ENCODE data around the gene EIF6.
A peak's percentile ranks its signal among the peaks of the same experiment; 100 is the strongest.
"Not testable (repeated sequence)": the region's sequence is repeated elsewhere in the genome, so short reads cannot be mapped to it uniquely, and the experiment has no call there.

Gene EIF6

GRCh38 chr20:35277531-35278395 lies 6.8 kb downstream of the EIF6 start, which contains the start of gene MMP24OS:
Gene MMP24OS (minus strand): TSS chr20:35278122. CDS start chr20:35277929, 193 bp downstream.
- peak; percentile 94 for DNase-seq (ENCODE audit: low spot score)

DNA sequence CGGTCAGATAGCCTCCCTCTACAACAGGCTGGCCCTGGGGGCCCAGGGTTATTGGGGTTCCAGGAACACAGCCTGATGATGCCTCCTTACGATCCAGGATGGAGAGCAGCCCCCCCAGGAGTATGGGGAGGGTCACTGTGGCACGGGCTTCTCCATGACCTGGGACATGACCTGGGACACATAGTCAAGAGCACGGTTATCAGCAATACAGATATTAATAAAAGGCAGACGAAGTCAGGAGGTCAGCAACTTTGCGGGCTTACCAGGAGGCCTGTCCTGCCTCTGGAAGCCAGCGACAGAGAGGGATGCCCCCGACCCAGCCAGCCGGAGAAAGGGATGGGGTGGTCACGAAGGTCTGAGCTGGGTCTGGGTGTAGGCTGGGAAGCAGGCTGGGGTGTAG lies 7.4 kb downstream of the EIF6 start:
- no peak for DNase-seq (ENCODE audit: low spot score)

DNA sequence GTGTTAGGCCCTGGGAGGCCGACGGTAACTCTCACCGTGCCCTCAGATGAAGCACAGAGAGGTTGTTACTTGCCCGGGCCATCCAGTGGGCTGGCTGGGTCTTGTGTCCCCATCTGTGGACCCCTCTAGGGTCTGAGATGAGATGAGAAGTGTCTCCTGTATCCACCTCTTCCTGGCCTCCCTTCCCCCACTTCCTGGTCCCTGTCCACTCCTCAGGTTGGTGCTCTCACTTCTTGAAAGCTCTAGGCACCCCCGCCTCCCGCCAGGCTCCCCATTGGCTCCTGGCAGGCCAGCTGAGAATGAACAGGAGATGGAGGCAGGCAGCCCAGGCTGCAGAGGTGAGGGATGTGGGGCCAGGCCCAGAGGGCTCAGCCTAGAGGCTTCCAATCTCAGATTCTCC lies 8.2 kb downstream of the EIF6 start:
- DNase-seq (ENCODE audit: low spot score), result no peak

DNA sequence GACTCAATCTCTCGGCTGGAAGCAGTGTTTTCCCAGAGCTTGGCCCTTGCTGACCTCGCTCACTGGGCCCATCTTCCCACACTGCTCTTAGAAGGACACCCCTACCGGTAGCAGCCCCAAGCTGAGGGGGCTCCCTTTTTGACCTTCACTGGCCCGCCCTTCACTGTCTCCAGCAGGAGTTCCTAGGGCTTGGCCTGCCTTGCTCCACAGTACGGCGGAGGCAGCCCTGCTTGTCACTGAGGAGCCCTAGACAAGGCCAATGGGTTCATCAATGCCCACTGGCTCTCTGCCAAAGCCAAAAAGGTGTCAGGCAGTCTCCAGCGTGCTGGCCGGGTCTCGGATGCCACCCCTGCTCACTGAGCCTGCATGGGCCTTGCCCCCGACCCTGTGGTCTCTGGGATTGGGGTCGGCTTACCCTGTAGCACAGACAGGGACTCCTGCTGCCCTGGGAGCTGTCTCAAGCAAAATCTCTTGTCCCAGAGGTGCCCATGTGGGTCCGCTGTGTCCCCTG lies 8.8 kb downstream of the EIF6 start:
- DNase-seq (ENCODE audit: low spot score), result no peak

- no peak for DNase-seq (ENCODE audit: low spot score)
Measured at GRCh38 chr20:35274172-35275092, 10.1 kb downstream of the EIF6 start.

DNA sequence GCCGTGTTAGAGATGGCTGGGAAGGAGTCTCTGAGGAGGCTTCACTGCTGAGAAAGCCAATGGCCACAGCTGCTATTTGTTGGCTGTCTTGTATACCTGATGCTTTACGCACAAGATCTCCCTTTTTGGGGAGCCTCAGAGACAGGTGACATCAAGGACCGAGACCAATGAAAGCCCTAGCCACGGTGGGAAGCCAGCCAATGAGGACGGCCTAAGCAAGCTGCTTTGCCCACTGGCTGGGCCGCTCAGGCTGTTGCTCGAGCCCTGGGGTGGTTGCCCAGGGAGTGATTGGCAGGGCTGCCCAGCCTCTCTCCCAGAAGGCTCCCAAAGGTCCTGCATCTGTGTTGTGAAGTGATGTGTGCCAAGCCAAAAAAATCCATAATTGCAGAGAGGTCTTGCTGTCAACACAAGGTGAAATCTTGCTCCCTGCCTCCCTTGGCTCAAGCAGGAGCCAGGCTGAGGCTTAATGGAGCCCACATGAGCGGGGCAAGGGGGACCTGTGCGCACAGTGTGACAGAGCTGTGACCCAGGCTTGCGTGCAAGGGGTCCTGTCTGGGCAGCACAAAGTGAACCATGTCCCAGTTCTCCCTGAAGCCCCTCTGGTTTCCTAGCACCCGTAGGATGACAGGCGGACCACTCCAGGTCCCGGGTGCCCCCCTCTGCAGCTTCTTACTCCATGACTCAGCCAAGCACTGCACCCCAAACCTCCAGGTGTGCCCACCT lies 11.0 kb downstream of the EIF6 start:
- no peak for DNase-seq (ENCODE audit: low spot score)

GRCh38 chr20:35271904-35272303 lies 12.7 kb downstream of the EIF6 start:
- no peak for DNase-seq (ENCODE audit: low spot score)

DNA sequence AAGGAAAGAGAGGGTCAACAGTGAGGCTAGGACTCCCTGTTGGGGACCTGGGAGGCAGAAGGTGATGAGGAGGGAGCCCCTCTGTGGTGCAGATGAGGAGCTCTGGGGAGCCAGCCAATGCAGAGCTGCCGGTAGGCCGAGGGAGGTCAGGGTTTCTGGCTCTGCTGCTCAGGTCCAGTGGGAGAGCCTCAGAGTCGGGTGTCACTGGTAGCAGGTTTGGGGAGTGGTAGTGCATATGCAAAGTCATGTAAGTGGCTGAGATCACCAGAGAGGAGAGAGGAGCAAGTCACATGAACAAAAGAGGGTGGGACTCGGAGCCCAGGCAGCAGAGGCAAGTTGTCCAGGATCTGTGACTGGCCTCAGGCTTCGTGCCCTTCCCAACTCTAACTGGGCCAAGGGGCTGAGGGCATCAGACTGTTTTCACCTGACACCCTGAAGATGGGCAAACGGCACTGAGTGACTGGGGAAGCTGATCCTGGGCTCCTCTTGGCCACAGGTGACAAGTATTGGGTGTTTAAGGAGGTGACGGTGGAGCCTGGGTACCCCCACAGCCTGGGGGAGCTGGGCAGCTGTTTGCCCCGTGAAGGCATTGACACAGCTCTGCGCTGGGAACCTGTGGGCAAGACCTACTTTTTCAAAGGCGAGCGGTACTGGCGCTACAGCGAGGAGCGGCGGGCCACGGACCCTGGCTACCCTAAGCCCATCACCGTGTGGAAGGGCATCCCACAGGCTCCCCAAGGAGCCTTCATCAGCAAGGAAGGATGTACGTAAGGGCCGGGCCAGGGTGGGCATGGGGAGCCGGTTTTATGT lies 13.3 kb downstream of the EIF6 start:
- no peak for DNase-seq (ENCODE audit: low spot score)

DNA sequence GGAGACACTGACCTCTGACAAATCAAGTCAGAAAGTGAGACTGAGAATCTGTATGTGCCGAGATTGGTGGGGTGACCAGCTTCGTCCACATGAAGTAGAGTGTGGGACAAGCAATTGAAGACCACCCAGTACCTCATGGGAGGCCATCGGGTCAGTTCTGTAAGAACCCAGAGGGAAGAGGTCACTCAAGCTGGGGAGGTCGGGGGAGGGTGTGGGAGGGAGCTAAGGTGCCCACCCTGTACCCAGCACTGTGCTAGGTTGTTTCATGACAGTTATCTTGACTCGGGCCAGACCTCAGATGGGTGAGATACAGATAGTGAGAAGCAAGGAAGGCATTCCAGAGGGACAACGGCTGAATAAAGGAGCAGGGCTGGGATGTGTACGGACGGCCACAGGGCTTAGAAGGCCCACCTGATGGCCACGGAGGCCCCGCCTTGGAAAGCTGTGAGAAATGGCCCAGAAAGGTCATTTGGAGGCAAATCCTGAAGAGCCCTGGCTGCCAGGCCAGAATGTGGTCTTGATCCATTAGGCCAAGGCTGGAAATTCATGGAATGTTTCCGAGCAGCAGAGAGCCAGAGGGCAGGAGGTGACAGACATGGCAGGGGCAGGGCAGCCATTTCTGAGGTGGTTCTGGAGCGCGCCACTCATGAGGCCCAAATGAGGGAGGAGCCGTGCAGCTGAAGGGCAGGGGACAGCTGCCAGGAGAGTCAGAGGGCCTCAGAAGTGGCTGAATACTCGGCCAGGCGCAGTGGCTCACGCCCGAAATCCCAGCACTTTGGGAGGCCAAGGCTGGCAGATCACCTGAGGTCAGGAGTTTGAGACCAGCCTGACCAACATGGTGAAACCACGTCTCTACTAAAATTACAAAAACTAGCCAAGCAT lies 14.3 kb downstream of the EIF6 start:
- DNase-seq (ENCODE audit: low spot score), result no peak

GRCh38 chr20:35269055-35269781 lies 15.4 kb downstream of the EIF6 start:
- peak; percentile 91 for DNase-seq (ENCODE audit: low spot score)

- DNase-seq (ENCODE audit: low spot score), result no peak
Measured at GRCh38 chr20:35267092-35267491, 17.5 kb downstream of the EIF6 start.

DNA sequence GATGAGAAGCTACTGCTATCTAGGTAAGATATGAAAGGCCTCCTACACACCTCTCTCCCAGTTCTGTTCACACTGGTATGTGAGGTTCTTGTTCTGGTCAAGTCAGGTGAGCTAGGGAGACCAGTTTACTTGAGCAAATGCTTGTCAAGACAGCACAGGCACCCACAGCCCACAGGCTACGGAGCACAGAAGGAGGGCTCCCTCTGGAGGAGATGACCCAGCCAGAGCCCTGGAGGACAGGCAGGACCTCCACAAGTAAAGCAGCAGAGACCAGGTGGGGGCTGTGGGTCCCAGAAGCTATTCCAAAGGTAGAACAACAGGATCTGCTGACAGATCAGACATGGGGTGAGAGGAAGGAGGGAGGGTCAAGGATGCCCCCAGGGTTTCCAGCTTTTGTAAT lies 19.8 kb downstream of the EIF6 start:
- DNase-seq (ENCODE audit: low spot score), result no peak

GRCh38 chr20:35263532-35264341 lies 20.8 kb downstream of the EIF6 start:
- no peak for DNase-seq (ENCODE audit: low spot score)

DNA sequence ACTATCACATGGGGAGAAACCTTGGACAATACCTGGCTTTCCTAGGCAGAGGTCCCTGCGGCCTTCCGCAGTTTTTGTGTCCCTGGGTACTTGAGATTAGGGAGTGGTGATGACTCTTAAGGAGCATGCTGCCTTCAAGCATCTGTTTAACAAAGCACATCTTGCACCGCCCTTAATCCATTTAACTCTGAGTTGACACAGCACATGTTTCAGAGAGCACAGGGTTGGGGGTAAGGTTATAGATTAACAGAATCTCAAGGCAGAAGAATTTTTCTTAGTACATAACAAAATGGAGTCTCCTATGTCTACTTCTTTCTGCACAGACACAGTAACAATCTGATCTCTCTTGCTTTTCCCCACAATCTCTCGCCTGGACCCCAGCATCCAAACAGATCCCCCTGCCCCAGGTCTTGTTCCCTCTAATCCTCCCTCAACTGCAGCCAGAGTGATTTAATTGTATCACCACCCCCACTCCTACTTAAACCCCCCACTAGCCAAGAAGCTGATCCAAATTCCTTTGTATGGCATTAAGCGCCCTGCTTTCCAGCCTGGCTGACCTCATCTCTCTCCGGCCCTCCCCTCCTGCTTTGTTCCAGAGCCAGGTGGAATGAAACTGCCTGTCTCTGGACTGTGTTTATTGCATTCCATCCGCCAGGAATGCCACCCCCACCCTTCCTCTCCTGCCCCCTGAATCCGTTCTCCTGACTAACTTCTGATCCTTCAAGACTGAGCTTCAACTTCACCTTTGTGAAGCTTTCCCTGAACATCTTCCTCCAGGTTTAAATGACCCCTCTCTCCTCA lies 21.6 kb downstream of the EIF6 start:
- DNase-seq (ENCODE audit: low spot score), result peak; percentile 83

- DNase-seq (ENCODE audit: low spot score), result not testable (repeated sequence)
Measured at GRCh38 chr20:35262321-35262720, 22.3 kb downstream of the EIF6 start.

DNA sequence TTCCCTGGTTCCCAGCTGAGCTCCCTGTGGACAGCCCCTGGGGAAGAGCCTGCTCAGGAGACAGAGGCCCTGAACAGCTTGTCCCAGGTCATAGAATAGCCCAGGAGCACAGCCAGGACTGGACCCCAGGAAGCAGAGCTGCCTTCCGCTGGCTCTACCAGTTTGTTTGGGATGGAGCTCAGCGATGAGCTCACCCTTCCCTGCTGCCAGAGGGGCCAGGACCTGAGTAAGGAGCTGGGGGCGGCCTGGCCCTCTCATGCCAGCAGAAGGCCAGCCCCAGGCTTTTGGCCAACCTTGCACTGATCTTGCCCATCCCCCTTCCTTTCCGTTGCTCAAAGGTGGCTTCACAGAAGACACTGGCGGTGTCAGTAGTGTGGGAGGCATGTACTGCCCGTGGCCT lies 24.1 kb downstream of the EIF6 start:
- no peak for DNase-seq (ENCODE audit: low spot score)

- no peak for DNase-seq (ENCODE audit: low spot score)
Measured at GRCh38 chr20:35257175-35257909, 27.2 kb downstream of the EIF6 start.

Measured in ecto neural progenitor cell (in vitro differentiated cells).